Stimulated activated CD4-positive, alpha-beta T cell treated with anti-CD3 and anti-CD28 coated beads, TNF-alpha, amount 100 ng/mL, for 1 hour (primary cell): Measurements from ENCODE around the gene POLD2.

Experiments
- DNase-seq, 3 donors: peaks; one replicate each; pipeline ENCODE4 v3.0.0-alpha.2; 2020; ENCODE audit warnings: low read depth in 3 of 3, low spot score in 1 of 3

POLD2 gene

DNA sequence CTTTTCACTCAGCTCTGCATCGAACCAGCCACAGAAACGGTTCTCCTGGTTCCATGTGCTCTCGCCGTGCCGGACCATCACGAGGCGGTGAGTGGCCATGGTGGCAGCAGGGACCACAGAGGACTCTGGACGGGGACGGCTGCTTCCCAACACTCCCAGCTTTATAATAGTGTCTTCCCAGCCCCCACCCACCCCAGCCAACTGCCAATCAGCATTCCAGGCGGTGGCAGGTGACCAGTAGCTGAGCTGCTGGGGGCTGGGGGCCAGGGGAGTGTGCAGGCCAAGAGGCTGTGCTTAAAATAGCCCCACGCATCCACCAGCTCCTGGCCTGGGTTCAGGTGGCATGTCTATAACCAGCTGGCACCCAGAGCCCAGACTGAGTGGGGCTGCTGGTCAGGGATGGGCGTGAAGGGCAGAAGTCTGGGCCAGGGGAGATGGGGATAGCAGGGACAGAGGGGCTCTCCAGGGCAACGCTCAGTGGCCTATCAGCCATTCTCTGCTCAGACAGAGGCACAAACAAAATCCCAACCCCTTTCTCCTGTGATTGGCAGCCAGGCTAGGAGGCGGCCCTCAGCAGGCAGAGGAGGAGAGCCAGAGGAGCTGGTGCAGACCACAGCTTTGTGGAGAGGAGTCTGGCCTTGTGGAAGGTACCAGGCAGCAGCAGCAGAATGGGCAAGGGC, 57.8 kb downstream of the POLD2 start, which contains the start of gene PGAM2:
TSS of gene PGAM2 (minus strand) at position 137 of the 680 bp plus-strand sequence. CDS start at position 99, 38 bp downstream.
- DNase-seq: no peak

DNA sequence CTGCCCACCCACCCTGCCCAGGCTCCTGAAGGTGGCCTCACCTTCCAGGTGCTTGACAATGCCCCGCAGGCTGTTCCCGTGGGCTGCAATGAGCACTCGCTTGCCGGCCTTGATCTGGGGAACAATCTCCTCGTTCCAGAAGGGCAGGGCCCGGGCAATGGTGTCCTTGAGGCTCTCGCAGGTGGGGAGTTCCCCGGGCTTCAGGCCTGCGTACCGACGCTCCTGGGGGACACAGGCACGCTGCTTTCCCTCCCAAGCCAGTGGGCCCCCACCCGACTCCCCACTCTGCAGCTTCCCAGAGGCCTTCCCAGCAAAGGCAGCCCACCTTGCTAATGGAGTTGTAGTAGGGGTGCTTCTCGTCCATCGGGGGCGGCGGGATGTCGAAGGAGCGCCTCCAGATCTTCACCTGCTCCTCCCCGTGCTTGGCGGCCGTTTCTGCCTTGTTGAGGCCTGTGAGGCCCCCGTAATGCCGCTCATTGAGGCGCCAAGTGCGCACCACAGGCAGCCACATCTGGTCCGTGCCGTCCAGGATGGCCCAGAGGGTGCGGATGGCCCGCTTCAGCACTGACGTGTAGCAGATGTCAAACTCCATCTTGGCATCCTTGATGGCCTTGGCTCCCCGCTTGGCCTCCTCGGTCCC, 58.4 kb downstream of the POLD2 start:
- DNase-seq: no peak
